ENCODE measurements around the gene IDH3A.

The IDH3A gene

DNA sequence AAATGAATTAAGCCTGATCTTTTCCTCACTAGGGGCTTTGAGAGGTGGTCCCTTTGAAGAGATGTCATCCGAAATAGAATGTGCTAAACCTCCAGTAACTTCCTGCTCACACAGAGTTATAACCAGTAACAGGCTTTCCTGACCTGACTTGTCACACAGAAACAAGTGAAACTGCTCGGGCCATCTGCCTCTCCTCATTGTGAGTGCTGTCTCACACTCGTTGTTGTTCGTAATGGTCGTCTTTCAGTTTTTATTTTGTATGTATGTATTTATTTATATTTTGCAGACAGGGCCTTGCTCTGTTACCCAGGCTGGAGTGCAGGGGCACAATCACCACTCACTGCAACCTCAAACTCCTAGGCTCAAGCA lies 61.2 kb downstream of the IDH3A start:
- ChIA-PET CTCF (no interaction called here), POLR2A (ENCODE audit: low non-redundant PET) (no interaction called here)
- no peak overlapping the region for H3K27ac ChIP-seq
- no peak for DNase-seq (ENCODE audit: low spot score)
- no peak for TF ChIP-seq CTCF (conservative IDR thresholded peaks at IDR 0.05; ENCODE audit: low read depth)

GRCh38 chr15:78211189-78211921 lies 62.2 kb downstream of the IDH3A start:
- no peak overlapping the region for H3K27ac ChIP-seq
- no peak for DNase-seq (ENCODE audit: low spot score)
- ChIA-PET POLR2A (ENCODE audit: low non-redundant PET) (no interaction called here), CTCF (interaction anchor here (0.6 to 2.4 kb wide), 2 partner anchors 16 to 560 kb away, joined by 3 to 14 read pairs; no protein-coding TSS in a partner anchor)
- TF ChIP-seq CTCF (conservative IDR thresholded peaks at IDR 0.05; ENCODE audit: low read depth) = no peak

- DNase-seq (ENCODE audit: low spot score) = no peak
- TF ChIP-seq CTCF (conservative IDR thresholded peaks at IDR 0.05; ENCODE audit: low read depth) = no peak
- H3K27ac ChIP-seq = peak overlapping the region; percentile 72
- CTCF ChIA-PET = interaction anchor here (0.6 to 2.4 kb wide), 2 partner anchors 17 to 94 kb away, joined by 3 to 14 read pairs; no protein-coding TSS in a partner anchor
- POLR2A ChIA-PET (ENCODE audit: low non-redundant PET) = no interaction called here
These were observed 62.8 kb downstream of the IDH3A start for GRCh38 chr15:78212008-78212407.

DNA sequence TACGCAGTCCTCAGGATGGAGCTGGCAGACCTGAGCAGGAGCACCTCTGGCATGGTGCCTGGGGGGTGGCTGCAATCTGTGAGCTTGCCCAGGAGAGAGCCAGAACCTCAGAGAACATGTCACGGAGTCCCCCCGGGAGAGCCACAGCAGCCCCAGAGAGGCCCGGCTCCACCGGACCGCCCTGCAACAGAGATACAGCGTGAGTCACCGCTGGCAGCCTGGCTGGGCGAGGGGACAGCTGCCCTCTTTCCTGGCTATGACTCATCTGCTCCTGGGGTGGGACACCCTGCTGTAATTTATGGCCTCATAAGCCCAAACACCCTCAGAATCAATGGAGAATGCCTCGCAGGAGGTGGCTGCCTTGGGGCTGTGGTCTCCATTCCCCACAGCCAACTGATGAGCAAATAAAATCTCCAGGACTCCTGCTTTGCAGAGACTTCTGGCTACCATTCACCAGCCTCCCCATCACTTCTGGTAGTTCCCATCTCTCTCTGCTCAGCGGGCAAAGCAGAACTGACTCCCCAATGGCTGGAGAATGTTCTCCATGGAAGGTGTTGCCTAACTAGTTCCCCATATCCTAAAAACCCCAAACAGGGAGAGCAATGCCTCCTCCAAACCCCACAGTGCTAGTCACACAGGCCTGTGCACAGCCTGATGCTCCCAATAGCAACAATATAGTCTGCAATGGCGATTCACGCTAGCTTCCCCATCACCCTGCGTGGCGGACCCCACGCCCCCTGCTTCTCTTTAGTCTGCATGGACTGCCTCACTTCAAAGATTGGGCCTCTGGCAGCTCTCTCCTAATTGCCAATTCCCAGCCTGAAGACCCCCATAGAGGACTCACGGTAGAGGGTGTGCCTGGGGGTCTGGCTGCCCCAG lies 63.6 kb downstream of the IDH3A start:
- no peak for TF ChIP-seq CTCF (conservative IDR thresholded peaks at IDR 0.05; ENCODE audit: low read depth)
- peak; percentile 87 for DNase-seq (ENCODE audit: low spot score)
- CTCF ChIA-PET = interaction anchor here (0.6 to 2.4 kb wide), 4 partner anchors 17 to 214 kb away, joined by 3 to 14 read pairs (median 4); no protein-coding TSS in a partner anchor
- peak overlapping the region; percentile 72 for H3K27ac ChIP-seq
- POLR2A ChIA-PET (ENCODE audit: low non-redundant PET) = no interaction called here

DNA sequence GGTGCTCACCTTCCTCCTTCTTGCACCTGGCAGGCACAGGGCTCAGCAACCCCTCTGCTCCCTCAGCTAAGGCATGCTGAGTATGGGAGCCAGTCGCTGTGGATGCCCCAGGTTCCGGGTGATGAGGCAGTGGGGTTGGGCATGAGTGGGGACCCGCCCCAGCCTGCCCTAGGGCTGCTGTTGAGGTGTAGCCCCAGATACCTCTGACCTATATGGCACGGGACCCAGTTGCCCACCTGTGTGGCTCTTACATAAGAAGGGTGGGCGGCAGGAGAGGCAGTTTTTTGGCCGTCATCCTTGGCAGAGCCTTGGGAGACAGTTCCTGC lies 64.2 kb downstream of the IDH3A start:
- no peak for DNase-seq (ENCODE audit: low spot score)
- TF ChIP-seq CTCF (conservative IDR thresholded peaks at IDR 0.05; ENCODE audit: low read depth) = no peak
- POLR2A ChIA-PET (ENCODE audit: low non-redundant PET) = no interaction called here
- H3K27ac ChIP-seq = peak overlapping the region; percentile 72
- CTCF ChIA-PET = interaction anchor here (0.7 to 2.4 kb wide), 2 partner anchors 18 to 215 kb away, joined by 3 to 14 read pairs; no protein-coding TSS in a partner anchor

DNA sequence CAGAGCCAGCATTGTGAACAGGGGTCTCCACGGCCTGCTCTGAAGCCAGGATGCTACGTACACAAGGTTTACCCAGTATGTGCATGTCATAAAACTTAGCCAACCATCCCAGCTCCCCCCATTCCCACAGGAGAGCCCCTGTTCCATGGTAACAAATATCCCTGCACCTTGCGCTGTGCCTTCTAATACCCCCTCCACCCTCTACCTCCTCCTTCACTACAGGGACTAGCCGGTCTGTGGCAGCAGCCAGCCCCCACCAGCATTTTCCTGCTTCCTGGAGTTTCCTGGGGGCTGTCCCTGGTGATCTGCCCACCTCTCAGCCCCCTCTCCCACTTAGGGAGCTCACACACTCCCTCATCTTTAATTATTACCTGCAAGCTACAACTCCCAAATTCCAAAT lies 64.8 kb downstream of the IDH3A start:
- peak overlapping the region; percentile 72 for H3K27ac ChIP-seq
- ChIA-PET POLR2A (ENCODE audit: low non-redundant PET) (no interaction called here), CTCF (interaction anchor here (0.6 to 2.4 kb wide), 3 partner anchors 18 to 216 kb away, joined by 3 to 14 read pairs (median 3); no protein-coding TSS in a partner anchor)
- DNase-seq (ENCODE audit: low spot score) = no peak
- TF ChIP-seq CTCF (conservative IDR thresholded peaks at IDR 0.05; ENCODE audit: low read depth) = no peak

Data from RWPE1 (cell line).